OCI-LY1 (cell line): ENCODE data around the gene CDH6.

ENCODE experiments used
- H2AFZ ChIP-seq: fragments of 200-600 bp; sonication (generic), shearing (Covaris generic); 2 replicates; pipeline ENCODE4 v1.6.0; 2014; ENCODE audit warnings: antibody characterized with exemption, mild to moderate bottlenecking, low read length
- H3F3A ChIP-seq: fragments of 200-600 bp; sonication (generic), shearing (Covaris generic); 2 replicates; pipeline ENCODE4 v1.6.0; 2014; ENCODE audit warnings: mild to moderate bottlenecking, antibody characterized with exemption, low read length, moderate library complexity; ENCODE audit not compliant: insufficient read depth
- H3K27ac ChIP-seq: fragments of 200-600 bp; sonication (generic); 2 replicates; pipeline ENCODE4 v1.5.1; 2014; ENCODE audit warnings: low read length, mixed run types, mild to moderate bottlenecking, low read depth; ENCODE audit not compliant: poor library complexity, severe bottlenecking
- H3K27me3 ChIP-seq: fragments of 200-600 bp; sonication (generic); 2 replicates; pipeline ENCODE4 v1.6.0; 2014; ENCODE audit warnings: antibody characterized with exemption, mild to moderate bottlenecking, low read length, moderate library complexity; ENCODE audit not compliant: insufficient read depth
- H3K36me3 ChIP-seq: fragments of 200-600 bp; sonication (generic); 2 replicates; pipeline ENCODE4 v1.6.1; 2014; ENCODE audit warnings: mild to moderate bottlenecking, antibody characterized with exemption, low read length, moderate library complexity, mixed read lengths; ENCODE audit not compliant: insufficient read depth
- H3K4me1 ChIP-seq: fragments of 200-600 bp; sonication (generic); 2 replicates; pipeline ENCODE4 v1.5.1; 2014; ENCODE audit warnings: mild to moderate bottlenecking, low read length, moderate library complexity; ENCODE audit not compliant: insufficient read depth, severe bottlenecking
- H3K4me2 ChIP-seq: fragments of 200-600 bp; sonication (generic), shearing (Covaris generic); 2 replicates; pipeline ENCODE4 v1.6.1; 2014; ENCODE audit warnings: low read length
- H3K4me3 ChIP-seq: fragments of 200-600 bp; sonication (generic); 2 replicates; pipeline ENCODE4 v1.5.1; 2014; ENCODE audit warnings: low read length, low read depth, mild to moderate bottlenecking, mixed read lengths; ENCODE audit not compliant: poor library complexity, severe bottlenecking
- H3K79me2 ChIP-seq: fragments of 200-600 bp; shearing (Covaris generic); 2 replicates; pipeline ENCODE4 v1.6.1; 2016; ENCODE audit warnings: mixed run types, low read length, mixed read lengths; ENCODE audit not compliant: insufficient read depth
- H3K9ac ChIP-seq: fragments of 200-600 bp; sonication (generic), shearing (Covaris generic); 2 replicates; pipeline ENCODE4 v1.6.1; 2014; ENCODE audit warnings: mild to moderate bottlenecking, low read length, mixed read lengths
- H3K9me2 ChIP-seq: fragments of 200-600 bp; sonication (generic), shearing (Covaris generic); 2 replicates; pipeline ENCODE4 v1.6.1; 2014; ENCODE audit warnings: low read depth, mild to moderate bottlenecking, low read length, mixed read lengths
- H3K9me3 ChIP-seq: fragments of 200-600 bp; shearing (Covaris generic); 2 replicates; pipeline ENCODE4 v1.6.1; 2014; ENCODE audit warnings: low read length, mixed read lengths
- H4K20me1 ChIP-seq: fragments of 200-600 bp; sonication (generic), shearing (Covaris generic); 2 replicates; pipeline ENCODE4 v1.6.0; 2016; ENCODE audit warnings: mild to moderate bottlenecking, low read length; ENCODE audit not compliant: insufficient read depth
- EZH2 ChIP-seq: fragments of 200-600 bp; sonication (generic), shearing (Covaris generic); IDR thresholded peaks from 2 replicates; pipeline ENCODE4 v1.8.0; 2017; ENCODE audit warnings: borderline replicate concordance, mixed run types, mild to moderate bottlenecking, antibody characterized with exemption, low read length, moderate library complexity, mixed read lengths
- TF ChIP-seq, protein P1 (sequence below): fragments of 200-600 bp; sonication (generic), shearing (Covaris generic); IDR thresholded peaks from 2 replicates; pipeline ENCODE4 v1.5.1; 2017; ENCODE audit warnings: mild to moderate bottlenecking, antibody characterized with exemption, low read length, moderate library complexity, mixed read lengths

The CDH6 gene

GRCh38 chr5:31366941-31367340, 173.5 kb downstream of the CDH6 start:
- H3K27me3 ChIP-seq, result no peaks in the 10 kb centered on the region
- H2AFZ ChIP-seq, result no peak overlapping the region
- no peak overlapping the region for H3K4me2 ChIP-seq
- no peaks in the 10 kb centered on the region for H3K79me2 ChIP-seq
- no peaks in the 10 kb centered on the region for H4K20me1 ChIP-seq
- no peaks in the 10 kb centered on the region for H3K4me1 ChIP-seq
- H3K4me3 ChIP-seq, result no peak overlapping the region
- no peaks in the 10 kb centered on the region for H3K9me2 ChIP-seq
- no peaks in the 10 kb centered on the region for H3F3A ChIP-seq
- H3K27ac ChIP-seq, result no peak overlapping the region
- H3K36me3 ChIP-seq, result no peaks in the 10 kb centered on the region
- H3K9ac ChIP-seq, result no peak overlapping the region
- TF ChIP-seq, protein P1, sequence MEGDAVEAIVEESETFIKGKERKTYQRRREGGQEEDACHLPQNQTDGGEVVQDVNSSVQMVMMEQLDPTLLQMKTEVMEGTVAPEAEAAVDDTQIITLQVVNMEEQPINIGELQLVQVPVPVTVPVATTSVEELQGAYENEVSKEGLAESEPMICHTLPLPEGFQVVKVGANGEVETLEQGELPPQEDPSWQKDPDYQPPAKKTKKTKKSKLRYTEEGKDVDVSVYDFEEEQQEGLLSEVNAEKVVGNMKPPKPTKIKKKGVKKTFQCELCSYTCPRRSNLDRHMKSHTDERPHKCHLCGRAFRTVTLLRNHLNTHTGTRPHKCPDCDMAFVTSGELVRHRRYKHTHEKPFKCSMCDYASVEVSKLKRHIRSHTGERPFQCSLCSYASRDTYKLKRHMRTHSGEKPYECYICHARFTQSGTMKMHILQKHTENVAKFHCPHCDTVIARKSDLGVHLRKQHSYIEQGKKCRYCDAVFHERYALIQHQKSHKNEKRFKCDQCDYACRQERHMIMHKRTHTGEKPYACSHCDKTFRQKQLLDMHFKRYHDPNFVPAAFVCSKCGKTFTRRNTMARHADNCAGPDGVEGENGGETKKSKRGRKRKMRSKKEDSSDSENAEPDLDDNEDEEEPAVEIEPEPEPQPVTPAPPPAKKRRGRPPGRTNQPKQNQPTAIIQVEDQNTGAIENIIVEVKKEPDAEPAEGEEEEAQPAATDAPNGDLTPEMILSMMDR, result no peak
- TF ChIP-seq EZH2, result no peak
- H3K9me3 ChIP-seq, result no peaks in the 10 kb centered on the region

- H3K9me2 ChIP-seq, result no peaks in the 10 kb centered on the region
- no peak overlapping the region for H3K27ac ChIP-seq
- no peaks in the 10 kb centered on the region for H3F3A ChIP-seq
- H3K9ac ChIP-seq, result no peak overlapping the region
- no peaks in the 10 kb centered on the region for H3K9me3 ChIP-seq
- no peak overlapping the region for H3K4me3 ChIP-seq
- no peaks in the 10 kb centered on the region for H3K27me3 ChIP-seq
- no peaks in the 10 kb centered on the region for H3K79me2 ChIP-seq
- no peaks in the 10 kb centered on the region for H4K20me1 ChIP-seq
- TF ChIP-seq, protein P1, result no peak
- TF ChIP-seq EZH2, result no peak
- no peak overlapping the region for H2AFZ ChIP-seq
- H3K4me1 ChIP-seq, result no peaks in the 10 kb centered on the region
- H3K4me2 ChIP-seq, result no peak overlapping the region
- no peaks in the 10 kb centered on the region for H3K36me3 ChIP-seq
These were observed 178.6 kb downstream of the CDH6 start for GRCh38 chr5:31372124-31372523.

- Histone ChIP-seq H3K27me3 (no peaks in the 10 kb centered on the region), H3K9me2 (no peaks in the 10 kb centered on the region), H3K9me3 (no peaks in the 10 kb centered on the region), H3K27ac (no peak overlapping the region), H3K9ac (no peak overlapping the region), H3F3A (no peaks in the 10 kb centered on the region), H3K79me2 (no peaks in the 10 kb centered on the region), H3K4me2 (no peak overlapping the region), H3K4me3 (no peak overlapping the region), H4K20me1 (no peaks in the 10 kb centered on the region), H2AFZ (no peak overlapping the region), H3K36me3 (no peaks in the 10 kb centered on the region), H3K4me1 (no peaks in the 10 kb centered on the region)
- TF ChIP-seq EZH2, result no peak
- TF ChIP-seq, protein P1, result no peak
These were observed 182.7 kb downstream of the CDH6 start for GRCh38 chr5:31375999-31376720.
